K562 (cell line): ENCODE results near the gene KARS1. TPM values are rescaled to one million over a fixed set of nuclear protein-coding genes. Genes with fewer than 3 reads are reported as not detected.

Experiments used
- CEBPG ChIP-seq, 3 experiments: fragments of 200-800 bp in 1 of 3; sonication (Bioruptor generic) in 1 of 3; sonication (generic) in 1 of 3; formaldehyde crosslinking in 1 of 3; IDR thresholded peaks in 2 of 3; conservative IDR thresholded peaks in 1 of 3; 2 replicates each; pipeline versions ENCODE4 v1.6.1 to v1.8.0; 2016 to 2022; ENCODE audit warnings: missing compliant biosample characterization in 2 of 3, missing genetic modification characterization in 2 of 3, mild to moderate bottlenecking in 1 of 3, missing genetic modification reagents in 1 of 3
- CEBPZ ChIP-seq: fragments of 150-350 bp; IDR thresholded peaks from 2 replicates; pipeline ENCODE4 v1.6.1; 2014; ENCODE audit warnings: low read depth, mild to moderate bottlenecking, low read length, borderline replicate concordance
- E2F5 ChIP-seq: sonication (generic); formaldehyde crosslinking; IDR thresholded peaks from 2 replicates; pipeline ENCODE4 v1.8.0; 2022; ENCODE audit warnings: mild to moderate bottlenecking, missing genetic modification reagents
- ELF2 ChIP-seq: fragments of 250-450 bp; sonication (Bioruptor Pico); IDR thresholded peaks from 2 replicates; pipeline ENCODE4 v1.5.0; 2021; ENCODE audit warnings: mild to moderate bottlenecking
- GABPA ChIP-seq: fragments of 200-800 bp; sonication (Bioruptor generic); conservative IDR thresholded peaks from 2 replicates; pipeline ENCODE4 v1.6.1; 2016; ENCODE audit warnings: low read depth, missing genetic modification characterization, missing compliant biosample characterization
- LCOR ChIP-seq: sonication (generic); formaldehyde crosslinking; IDR thresholded peaks from 2 replicates; pipeline ENCODE4 v1.8.0; 2022; ENCODE audit warnings: mild to moderate bottlenecking, missing genetic modification reagents
- MAFF ChIP-seq: IDR thresholded peaks from 2 replicates; pipeline ENCODE4 v1.6.1; 2012; ENCODE audit warnings: low read length, improper control_type of control experiment
- NR2C1 ChIP-seq, 2 experiments: fragments of 450-650 bp; IDR thresholded peaks; 2 replicates each; pipeline ENCODE4 v1.6.1; 2017; ENCODE audit warnings: mild to moderate bottlenecking in 2 of 2, antibody characterized with exemption in 1 of 2, inconsistent platforms in 1 of 2, missing compliant biosample characterization in 1 of 2, missing genetic modification characterization in 1 of 2
- RFX1 ChIP-seq: fragments of 450-650 bp; IDR thresholded peaks from 2 replicates; pipeline ENCODE4 v1.6.1; 2016; ENCODE audit warnings: mild to moderate bottlenecking, moderate library complexity
- SIN3A ChIP-seq, 2 experiments: fragments of 150-350 bp in 1 of 2; IDR thresholded peaks; 2 replicates each; pipeline ENCODE4 v1.6.1; 2011 to 2016; ENCODE audit warnings: borderline replicate concordance in 2 of 2, low read depth in 2 of 2, low read length in 2 of 2, mild to moderate bottlenecking in 2 of 2, moderate library complexity in 2 of 2; ENCODE audit not compliant: control insufficient read depth in 1 of 2
- SMARCB1 ChIP-seq: IDR thresholded peaks from 2 replicates; pipeline ENCODE4 v1.6.1; 2011; ENCODE audit warnings: improper control_type of control experiment, low read depth; ENCODE audit not compliant: insufficient read length
- STAG1 ChIP-seq: sonication (generic); formaldehyde crosslinking; IDR thresholded peaks from 2 replicates; pipeline ENCODE4 v1.5.0; 2020; ENCODE audit warnings: missing genetic modification reagents, borderline replicate concordance
- U2AF1 ChIP-seq: fragments of 200-400 bp; formaldehyde crosslinking; optimal IDR thresholded peaks from 2 replicates; pipeline ENCODE3; 2017; ENCODE audit warnings: mild to moderate bottlenecking, low read depth, low read length, moderate library complexity
- ZBTB1 ChIP-seq: sonication (generic); formaldehyde crosslinking; IDR thresholded peaks from 2 replicates; pipeline ENCODE4 v1.8.1; 2023; ENCODE audit warnings: missing genetic modification reagents, low read depth, mild to moderate bottlenecking, borderline replicate concordance
- ZFP30 ChIP-seq: fragments of 250-450 bp; sonication (Bioruptor Pico); IDR thresholded peaks from 2 replicates; pipeline ENCODE4 v1.8.0; 2022; ENCODE audit warnings: moderate library complexity, mild to moderate bottlenecking, inconsistent platforms, borderline replicate concordance
- ZNF224 ChIP-seq: sonication (generic); formaldehyde crosslinking; IDR thresholded peaks from 2 replicates; pipeline ENCODE4 v1.8.0; 2022; ENCODE audit warnings: mild to moderate bottlenecking, missing genetic modification reagents
- ZNF324 ChIP-seq: fragments of 250-450 bp; sonication (Bioruptor Pico); IDR thresholded peaks from 2 replicates; pipeline ENCODE4 v1.4.0; 2020; ENCODE audit warnings: mild to moderate bottlenecking
- ZNF347 ChIP-seq: fragments of 450-650 bp; formaldehyde crosslinking; IDR thresholded peaks from 2 replicates; pipeline ENCODE4 v1.4.0; 2020; ENCODE audit warnings: low read depth, mild to moderate bottlenecking, moderate library complexity
- ZNF408 ChIP-seq: fragments of 250-450 bp; sonication (Bioruptor Pico); IDR thresholded peaks from 2 replicates; pipeline ENCODE4 v1.4.0; 2020; ENCODE audit warnings: low read depth, mild to moderate bottlenecking, moderate library complexity
- polyA plus RNA-seq, 8 experiments: library from polyadenylated mRNA; depleted of rRNA in 4 of 8; stranded (reverse) in 5 of 8; unstranded in 3 of 8; fragments of >200 nt; fragmentation: Nextera tagmentation in 2 of 8; fragmentation: Illumina TruSeq in 1 of 8; extraction: Ambion mirVana in 2 of 8; extraction: Trizol in 1 of 8; gene quantifications; 2 replicates each; pipeline versions ENCODE4 v1.2.1 to v1.2.3, GENCODE V29; 2011 to 2014; ENCODE audit warnings: inconsistent platforms in 1 of 8, missing spikeins in 1 of 8
- total RNA-seq, 7 experiments: library from RNA; depleted of rRNA in 6 of 7; stranded (reverse); fragments of >200 nt in 6 of 7; fragmentation: Illumina TruSeq in 2 of 7; extraction: Trizol in 2 of 7; gene quantifications; 2 replicates each; pipeline versions ENCODE4 v1.2.1 to v1.2.3, GENCODE V29; 2011 to 2021; ENCODE audit warnings: low replicate concordance in 1 of 7
- TF ChIP-seq, protein P1 (sequence below): fragments of 250-450 bp; sonication (Bioruptor Pico); IDR thresholded peaks from 2 replicates; pipeline ENCODE4 v1.4.0; 2020; ENCODE audit warnings: borderline replicate concordance

KARS1 gene
- total and polyA plus RNA-seq, 9 of the 15 experiments (the other 6 are each of a cell fraction or from before 2014, with no cell fraction given), result 223 to 386 (median 304) TPM

GRCh38 chr16:75622761-75623605, 24.5 kb downstream of the KARS1 start, which contains the start of gene ADAT1 (continued):
- TF ChIP-seq CEBPZ (no peak), SMARCB1 (no peak), ZNF324 (no peak), MAFF (peak; percentile 42; the same call in 1 of the 2 replicates), CEBPG (CRISPR knock-in tag; IDR thresholded peaks at IDR 0.05) (no peak), CEBPG (tag; conservative IDR thresholded peaks at IDR 0.05 in 1 of 2, IDR thresholded peaks at IDR 0.05 in 1 of 2) (no peak), ZNF408 (no peak), E2F5 (CRISPR knock-in tag) (no peak), ZFP30 (CRISPR knock-in tag) (no peak), STAG1 (CRISPR knock-in tag) (no peak), NR2C1 (IDR thresholded peaks at IDR 0.05) (peak; percentile 48; the same call in 1 of the 2 replicates), NR2C1 (tag; IDR thresholded peaks at IDR 0.05) (0 out of 2 replicates have a peak, but pooled peaks have one; percentile 56), ZNF224 (no peak), ZNF347 (CRISPR knock-in tag) (no peak), GABPA (peak; percentile 96), LCOR (CRISPR knock-in tag) (peak; percentile 71; the same call in 1 of the 2 replicates), SIN3A (IDR thresholded peaks at IDR 0.05; ENCODE audit: borderline replicate concordance in 2 of 2, control insufficient read depth in 1 of 2, low read depth in 2 of 2, low read length in 2 of 2) (peak; percentile 88 to 93; a peak in 3 of 4 replicates), ZBTB1 (no peak; the same call in 1 of the 2 replicates), RFX1 (no peak), U2AF1 (no peak), ELF2 (CRISPR knock-in tag) (peak; percentile 90)
- TF ChIP-seq, protein P1, sequence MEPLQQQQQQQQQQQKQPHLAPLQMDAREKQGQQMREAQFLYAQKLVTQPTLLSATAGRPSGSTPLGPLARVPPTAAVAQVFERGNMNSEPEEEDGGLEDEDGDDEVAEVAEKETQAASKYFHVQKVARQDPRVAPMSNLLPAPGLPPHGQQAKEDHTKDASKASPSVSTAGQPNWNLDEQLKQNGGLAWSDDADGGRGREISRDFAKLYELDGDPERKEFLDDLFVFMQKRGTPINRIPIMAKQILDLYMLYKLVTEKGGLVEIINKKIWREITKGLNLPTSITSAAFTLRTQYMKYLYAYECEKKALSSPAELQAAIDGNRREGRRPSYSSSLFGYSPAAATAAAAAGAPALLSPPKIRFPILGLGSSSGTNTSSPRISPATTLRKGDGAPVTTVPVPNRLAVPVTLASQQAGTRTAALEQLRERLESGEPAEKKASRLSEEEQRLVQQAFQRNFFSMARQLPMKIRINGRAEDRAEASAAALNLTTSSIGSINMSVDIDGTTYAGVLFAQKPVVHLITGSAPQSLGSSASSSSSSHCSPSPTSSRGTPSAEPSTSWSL (CRISPR knock-in tag), result no peak
